ENCODE results near the gene OXTR. TPM values are rescaled to one million over a fixed set of nuclear protein-coding genes. Genes with fewer than 3 reads are reported as not detected.

Gene OXTR
- total and polyA plus RNA-seq, 2 experiments from 2014 or later: 0.97 to 1.9 TPM

DNA sequence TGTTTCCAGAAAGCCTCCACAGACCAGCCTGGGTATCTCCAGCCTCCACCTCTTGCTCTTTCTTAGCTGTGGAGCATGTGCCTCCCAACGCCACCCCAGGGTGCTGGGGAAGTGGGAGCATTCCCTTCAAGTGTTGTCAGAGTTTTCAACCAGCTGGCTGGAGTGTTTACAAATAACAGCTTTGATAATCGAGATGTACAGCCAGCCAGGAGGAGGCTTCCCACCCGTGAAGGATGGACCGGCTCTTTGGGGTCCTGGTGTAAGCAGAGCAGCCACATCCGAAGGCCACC is 8.5 kb upstream of the OXTR start:
- no peak overlapping the region for H2AFZ ChIP-seq
- no peaks in the 10 kb centered on the region for H3K27me3 ChIP-seq
- no peaks in the 10 kb centered on the region for H3K79me2 ChIP-seq
- TF ChIP-seq EZH2 (IDR thresholded peaks at IDR 0.05; ENCODE audit: borderline replicate concordance): no peak
- TF ChIP-seq EZH2phosphoT487 (IDR thresholded peaks at IDR 0.05; ENCODE audit: low read depth, severe bottlenecking, unreplicated experiment): no peak
- TF ChIP-seq, protein P1, sequence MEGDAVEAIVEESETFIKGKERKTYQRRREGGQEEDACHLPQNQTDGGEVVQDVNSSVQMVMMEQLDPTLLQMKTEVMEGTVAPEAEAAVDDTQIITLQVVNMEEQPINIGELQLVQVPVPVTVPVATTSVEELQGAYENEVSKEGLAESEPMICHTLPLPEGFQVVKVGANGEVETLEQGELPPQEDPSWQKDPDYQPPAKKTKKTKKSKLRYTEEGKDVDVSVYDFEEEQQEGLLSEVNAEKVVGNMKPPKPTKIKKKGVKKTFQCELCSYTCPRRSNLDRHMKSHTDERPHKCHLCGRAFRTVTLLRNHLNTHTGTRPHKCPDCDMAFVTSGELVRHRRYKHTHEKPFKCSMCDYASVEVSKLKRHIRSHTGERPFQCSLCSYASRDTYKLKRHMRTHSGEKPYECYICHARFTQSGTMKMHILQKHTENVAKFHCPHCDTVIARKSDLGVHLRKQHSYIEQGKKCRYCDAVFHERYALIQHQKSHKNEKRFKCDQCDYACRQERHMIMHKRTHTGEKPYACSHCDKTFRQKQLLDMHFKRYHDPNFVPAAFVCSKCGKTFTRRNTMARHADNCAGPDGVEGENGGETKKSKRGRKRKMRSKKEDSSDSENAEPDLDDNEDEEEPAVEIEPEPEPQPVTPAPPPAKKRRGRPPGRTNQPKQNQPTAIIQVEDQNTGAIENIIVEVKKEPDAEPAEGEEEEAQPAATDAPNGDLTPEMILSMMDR (IDR thresholded peaks at IDR 0.05; ENCODE audit: poor library complexity): no peak
- no peaks in the 10 kb centered on the region for H4K20me1 ChIP-seq (ENCODE audit: insufficient read depth, poor library complexity, severe bottlenecking)
- no peaks in the 10 kb centered on the region for H3K36me3 ChIP-seq (replicated peaks; ENCODE audit: insufficient read depth, low read depth)
- no peak overlapping the region for H3K4me3 ChIP-seq
- WGBS (ENCODE audit: low lambda C conversion rate, missing lambda C conversion rate): 92% methylated on average over 5 of the region's 5 CpGs
- no peak overlapping the region for H3K4me2 ChIP-seq
- no peak for DNase-seq (ENCODE audit: low spot score)
- no peak overlapping the region for H3K27ac ChIP-seq
- no peaks in the 10 kb centered on the region for H3K9me3 ChIP-seq (ENCODE audit: low read depth)
- no peaks in the 10 kb centered on the region for H3K9me2 ChIP-seq (replicated peaks; ENCODE audit: insufficient read depth)
- no peaks in the 10 kb centered on the region for H3K4me1 ChIP-seq (ENCODE audit: insufficient read depth)

GRCh38 chr3:8777201-8777977 is 8.0 kb upstream of the OXTR start:
- 86% methylated on average over 5 of the region's 5 CpGs for WGBS (ENCODE audit: low lambda C conversion rate, missing lambda C conversion rate)
- no peak for DNase-seq (ENCODE audit: low spot score)
- Histone ChIP-seq H3K4me1 (ENCODE audit: insufficient read depth) (no peaks in the 10 kb centered on the region), H2AFZ (no peak overlapping the region), H4K20me1 (ENCODE audit: insufficient read depth, poor library complexity, severe bottlenecking) (no peaks in the 10 kb centered on the region), H3K79me2 (no peaks in the 10 kb centered on the region), H3K4me3 (no peak overlapping the region), H3K9me3 (ENCODE audit: low read depth) (no peaks in the 10 kb centered on the region), H3K4me2 (no peak overlapping the region), H3K27ac (no peak overlapping the region), H3K36me3 (replicated peaks; ENCODE audit: insufficient read depth, low read depth) (no peaks in the 10 kb centered on the region), H3K27me3 (no peaks in the 10 kb centered on the region), H3K9me2 (replicated peaks; ENCODE audit: insufficient read depth) (no peaks in the 10 kb centered on the region)
- TF ChIP-seq, protein P1 (IDR thresholded peaks at IDR 0.05; ENCODE audit: poor library complexity): no peak
- TF ChIP-seq EZH2phosphoT487 (IDR thresholded peaks at IDR 0.05; ENCODE audit: low read depth, severe bottlenecking, unreplicated experiment): no peak
- no peak for TF ChIP-seq EZH2 (IDR thresholded peaks at IDR 0.05; ENCODE audit: borderline replicate concordance)

DNA sequence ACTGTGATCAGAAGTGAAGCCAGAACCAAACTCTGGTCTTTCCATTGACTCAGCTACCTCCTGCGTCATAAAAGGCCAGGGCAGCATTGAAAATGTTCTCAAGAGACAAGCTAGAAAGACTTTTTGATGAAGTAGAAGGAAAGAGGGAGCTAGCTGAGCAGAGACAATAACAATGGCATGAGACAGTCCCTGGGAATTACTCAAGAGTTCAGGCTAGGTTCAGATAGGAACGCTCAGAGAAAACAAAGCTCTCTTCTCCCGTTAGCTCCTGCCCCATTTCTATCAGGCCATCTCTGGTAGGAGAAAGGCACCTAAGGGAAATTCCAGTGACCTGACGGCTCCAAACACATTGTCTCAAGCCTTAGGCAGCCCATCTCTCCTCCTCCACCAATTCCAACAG is 7.0 kb upstream of the OXTR start:
- no peak for DNase-seq (ENCODE audit: low spot score)
- TF ChIP-seq EZH2 (IDR thresholded peaks at IDR 0.05; ENCODE audit: borderline replicate concordance) (no peak), EZH2phosphoT487 (IDR thresholded peaks at IDR 0.05; ENCODE audit: low read depth, severe bottlenecking, unreplicated experiment) (no peak)
- TF ChIP-seq, protein P1 (IDR thresholded peaks at IDR 0.05; ENCODE audit: poor library complexity): no peak
- H3K4me2 ChIP-seq: no peak overlapping the region
- H4K20me1 ChIP-seq (ENCODE audit: insufficient read depth, poor library complexity, severe bottlenecking): no peaks in the 10 kb centered on the region
- H3K27ac ChIP-seq: no peak overlapping the region
- no peaks in the 10 kb centered on the region for H3K9me3 ChIP-seq (ENCODE audit: low read depth)
- 46% methylated on average over 4 of the region's 4 CpGs for WGBS (ENCODE audit: low lambda C conversion rate, missing lambda C conversion rate)
- no peaks in the 10 kb centered on the region for H3K4me1 ChIP-seq (ENCODE audit: insufficient read depth)
- no peaks in the 10 kb centered on the region for H3K36me3 ChIP-seq (replicated peaks; ENCODE audit: insufficient read depth, low read depth)
- no peak overlapping the region for H3K4me3 ChIP-seq
- H3K27me3 ChIP-seq: no peaks in the 10 kb centered on the region
- no peaks in the 10 kb centered on the region for H3K9me2 ChIP-seq (replicated peaks; ENCODE audit: insufficient read depth)
- H2AFZ ChIP-seq: no peak overlapping the region
- no peaks in the 10 kb centered on the region for H3K79me2 ChIP-seq

Data from hepatocyte (in vitro differentiated cells).